GM18502 (cell line): Measurements from ENCODE around the gene EFNB1.

Source experiments
- ATAC-seq: cut with Tn5 transposase; IDR thresholded peaks from one replicate; pipeline ENCODE4 v1.9.1; 2021; ENCODE audit warnings: mild to moderate bottlenecking; ENCODE audit not compliant: unreplicated experiment, poor library complexity

EFNB1 gene

GRCh38 chrX:68841251-68842049 lies 12.6 kb downstream of the EFNB1 start:
- ATAC-seq = no peak

- no peak for ATAC-seq
Observed at GRCh38 chrX:68842351-68842750, 13.5 kb downstream of the EFNB1 start.

GRCh38 chrX:68842781-68843581 lies 14.2 kb downstream of the EFNB1 start:
- ATAC-seq = no peak

- ATAC-seq = no peak
Observed at GRCh38 chrX:68843992-68844391, 15.2 kb downstream of the EFNB1 start.

- ATAC-seq = no peak
Observed at GRCh38 chrX:68844581-68844980, 15.8 kb downstream of the EFNB1 start.

GRCh38 chrX:68846536-68846935 lies 17.7 kb downstream of the EFNB1 start:
- no peak for ATAC-seq

GRCh38 chrX:68847172-68847571 lies 18.4 kb downstream of the EFNB1 start:
- ATAC-seq = no peak

GRCh38 chrX:68848189-68848940 lies 19.5 kb downstream of the EFNB1 start:
- no peak for ATAC-seq

- ATAC-seq = no peak
Observed at GRCh38 chrX:68851082-68851481, 22.3 kb downstream of the EFNB1 start.

- no peak for ATAC-seq
Observed at GRCh38 chrX:68852046-68852445, 23.2 kb downstream of the EFNB1 start.

- ATAC-seq = no peak
Observed at GRCh38 chrX:68853665-68854251, 24.9 kb downstream of the EFNB1 start.

- no peak for ATAC-seq
Observed at GRCh38 chrX:68865300-68865699, 36.5 kb downstream of the EFNB1 start.

GRCh38 chrX:68865926-68866325 lies 37.1 kb downstream of the EFNB1 start:
- no peak for ATAC-seq

GRCh38 chrX:68867458-68868112 lies 38.8 kb downstream of the EFNB1 start:
- no peak for ATAC-seq

- no peak for ATAC-seq
Observed at GRCh38 chrX:68868316-68868715, 39.5 kb downstream of the EFNB1 start.

- no peak for ATAC-seq
Observed at GRCh38 chrX:68868902-68869800, 40.3 kb downstream of the EFNB1 start.

- ATAC-seq = no peak
Observed at GRCh38 chrX:68870357-68870756, 41.5 kb downstream of the EFNB1 start.

- ATAC-seq = no peak
Observed at GRCh38 chrX:68872171-68872570, 43.4 kb downstream of the EFNB1 start.

GRCh38 chrX:68874076-68874475 lies 45.3 kb downstream of the EFNB1 start:
- ATAC-seq = no peak
